IPS DF 19.7 (cell line): ENCODE data around the gene ARIH1.

Experiments used
- DNase-seq: peaks from one replicate; pipeline ENCODE4 v3.0.0-alpha.2; 2013; ENCODE audit warnings: low read depth, low spot score

ARIH1 gene

DNA sequence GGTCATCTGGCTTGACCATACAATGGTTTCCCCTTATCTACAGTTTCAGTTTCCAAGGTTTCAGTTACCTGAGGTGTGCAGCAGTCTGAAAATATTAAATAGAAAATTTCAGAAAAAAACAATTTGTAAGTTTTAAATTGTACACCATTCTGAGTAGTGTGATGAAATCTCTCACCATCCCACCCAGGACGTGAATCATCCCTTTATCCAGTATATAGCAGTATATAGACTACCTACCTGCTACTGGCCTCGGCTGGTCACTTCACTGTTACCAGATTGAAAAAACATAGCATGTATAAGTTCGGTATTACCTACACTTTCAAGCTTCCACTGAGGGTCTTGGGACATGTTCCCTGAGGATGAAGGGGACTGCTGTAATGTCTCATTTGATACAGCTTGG is 12.0 kb downstream of the ARIH1 start:
- DNase-seq: no peak

DNA sequence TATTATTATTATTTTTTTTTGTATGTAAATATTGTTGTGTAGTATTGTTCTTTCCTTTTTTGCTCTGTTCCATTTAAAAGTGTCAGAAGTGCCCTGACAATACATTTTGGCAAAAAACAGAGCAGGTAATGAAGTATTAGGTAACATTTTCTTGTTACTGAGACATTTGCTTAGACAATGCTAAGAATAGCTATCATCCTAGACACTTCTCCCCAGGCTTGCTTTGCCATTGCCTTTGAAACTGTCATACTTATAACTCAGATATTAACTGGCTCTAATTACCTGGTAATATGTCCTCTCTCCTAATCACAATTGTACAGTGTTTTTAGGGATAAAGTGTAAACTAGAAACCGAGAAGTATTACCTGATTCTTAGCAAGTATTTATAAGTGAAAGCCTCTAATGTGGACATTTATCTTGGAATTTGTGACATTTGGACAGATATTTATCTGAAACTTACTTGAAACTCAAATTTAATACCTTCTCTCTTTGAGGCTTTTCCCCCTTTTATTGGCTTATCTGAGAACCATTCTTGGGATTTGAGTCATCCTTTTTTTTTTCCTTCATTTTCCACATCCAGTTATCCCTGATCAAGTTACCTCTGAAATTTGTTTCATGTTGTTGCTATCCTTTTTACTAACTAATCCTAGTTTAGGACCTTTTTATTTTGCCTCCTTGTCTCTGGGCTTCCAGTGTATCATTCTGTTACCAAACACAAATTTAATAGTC is 13.1 kb downstream of the ARIH1 start:
- DNase-seq: no peak

DNA sequence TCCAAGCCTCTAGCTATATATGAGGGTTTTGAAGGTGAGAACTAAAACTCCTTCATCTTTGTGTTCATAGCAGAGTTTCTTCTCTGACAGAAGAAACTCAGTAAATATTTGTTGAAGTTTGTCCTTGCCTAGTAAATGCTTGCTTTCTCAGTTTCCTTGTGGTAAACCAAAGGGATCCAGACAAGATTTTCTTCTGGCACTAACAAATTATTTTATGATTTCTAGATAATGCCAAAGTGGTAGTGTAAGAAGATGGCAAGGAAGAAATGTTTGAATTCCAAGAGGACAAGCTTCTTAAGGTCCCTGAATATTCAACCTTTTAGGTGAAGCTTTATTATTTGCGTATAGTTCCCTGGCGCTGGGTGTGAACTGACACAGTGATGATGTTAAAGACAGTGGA is 14.4 kb downstream of the ARIH1 start:
- no peak for DNase-seq

DNA sequence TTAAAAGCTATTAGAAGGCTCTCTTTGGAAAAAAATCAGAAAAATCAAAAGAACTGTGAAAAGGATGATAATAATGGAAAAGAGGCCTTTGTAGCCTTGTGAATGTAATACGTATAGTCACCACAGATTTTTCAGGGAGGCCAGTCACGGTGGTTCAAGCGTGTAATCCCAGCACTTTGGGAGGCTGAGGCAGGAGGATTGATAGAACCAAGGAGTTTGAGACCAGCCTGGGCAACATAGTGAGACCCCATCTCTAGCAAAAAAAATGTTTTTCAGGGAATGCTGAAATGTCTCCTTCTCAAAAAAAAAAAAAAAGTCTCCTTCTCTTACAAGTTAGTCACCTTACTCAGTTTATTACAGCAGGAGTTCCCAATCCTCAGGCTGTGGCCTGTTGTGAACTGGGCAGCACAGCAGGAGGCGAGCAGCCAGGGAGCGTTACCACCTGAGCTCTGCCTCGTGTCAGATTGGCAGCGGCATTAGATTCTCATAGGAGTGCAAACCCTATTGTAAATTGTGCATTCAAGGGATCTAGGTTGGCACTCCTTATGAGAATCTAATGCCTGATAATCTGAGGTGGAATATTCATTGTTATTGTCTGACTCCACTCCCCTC is 15.9 kb downstream of the ARIH1 start:
- no peak for DNase-seq

DNA sequence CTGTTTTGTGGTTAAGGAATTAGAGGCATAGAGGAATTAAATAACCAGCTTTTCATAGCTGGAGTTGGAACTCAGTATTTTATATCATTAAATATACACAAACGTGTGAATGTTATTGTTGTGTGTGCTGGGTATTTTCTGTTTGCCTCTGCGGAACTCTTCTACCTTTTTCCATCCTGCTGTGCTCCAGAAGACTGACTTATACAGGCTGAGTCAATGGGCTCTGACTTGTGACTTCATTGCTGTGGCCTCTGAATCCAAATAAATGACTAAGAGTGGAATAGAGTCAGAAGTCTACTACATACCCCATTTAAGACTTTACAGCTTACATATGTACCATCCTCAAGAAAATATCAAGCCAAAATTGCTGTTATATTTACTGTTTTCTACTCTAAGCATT is 17.6 kb downstream of the ARIH1 start:
- no peak for DNase-seq

DNA sequence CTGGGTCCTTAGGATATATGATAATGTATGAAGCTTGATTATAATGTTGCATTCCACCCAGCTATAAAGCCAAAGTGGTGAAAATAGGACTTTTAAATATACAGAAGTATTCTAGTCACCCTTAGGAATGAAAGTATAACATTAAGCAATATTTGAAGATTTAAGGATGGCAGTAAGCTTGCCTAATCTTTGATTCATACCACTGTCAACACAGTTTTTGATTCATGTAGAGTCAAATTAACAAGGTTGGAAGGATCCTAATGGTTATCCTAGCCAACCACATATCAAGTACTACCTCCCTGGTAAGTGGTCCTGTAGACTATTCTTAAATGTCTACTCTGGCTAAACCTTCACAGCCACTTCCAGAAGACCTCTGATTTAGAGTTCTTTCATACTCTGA is 18.6 kb downstream of the ARIH1 start:
- DNase-seq: no peak

DNA sequence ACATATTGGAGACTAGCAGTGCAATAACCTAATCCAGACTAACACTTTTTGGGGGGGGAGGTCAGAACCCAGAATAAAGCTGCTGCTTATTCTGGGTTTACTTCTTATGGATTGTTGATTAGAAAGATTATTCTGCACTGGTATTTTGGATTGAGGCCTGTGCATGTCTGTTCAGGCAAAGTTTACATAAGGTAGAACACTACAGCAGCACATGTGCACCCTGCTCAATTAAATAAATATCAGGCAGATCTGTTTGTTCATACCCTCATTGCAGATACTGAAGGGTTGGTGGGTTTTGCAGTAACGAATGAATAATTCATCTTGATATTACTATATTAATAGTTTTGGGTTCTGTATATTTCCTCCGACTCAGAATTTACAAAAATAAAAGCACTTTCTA is 19.1 kb downstream of the ARIH1 start:
- DNase-seq: no peak

DNA sequence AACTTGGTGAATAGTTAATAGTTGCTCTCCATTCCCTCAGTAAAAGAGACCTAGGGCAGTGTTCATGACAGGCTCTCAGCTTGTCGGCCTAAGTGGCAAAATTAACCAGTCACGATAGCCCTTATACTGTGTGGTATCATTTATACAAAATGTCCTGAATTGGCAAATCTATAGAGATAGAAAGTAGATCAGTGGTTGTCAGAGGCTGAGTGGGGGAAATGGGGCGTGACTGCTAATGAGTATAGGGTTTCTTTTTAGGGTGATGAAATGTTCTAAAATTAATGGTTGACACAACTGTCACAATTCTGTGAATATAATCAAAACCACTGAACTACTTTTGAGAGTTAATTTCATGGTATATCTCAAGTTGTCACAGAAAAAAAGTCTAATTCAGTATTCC is 20.9 kb downstream of the ARIH1 start:
- DNase-seq: no peak

DNA sequence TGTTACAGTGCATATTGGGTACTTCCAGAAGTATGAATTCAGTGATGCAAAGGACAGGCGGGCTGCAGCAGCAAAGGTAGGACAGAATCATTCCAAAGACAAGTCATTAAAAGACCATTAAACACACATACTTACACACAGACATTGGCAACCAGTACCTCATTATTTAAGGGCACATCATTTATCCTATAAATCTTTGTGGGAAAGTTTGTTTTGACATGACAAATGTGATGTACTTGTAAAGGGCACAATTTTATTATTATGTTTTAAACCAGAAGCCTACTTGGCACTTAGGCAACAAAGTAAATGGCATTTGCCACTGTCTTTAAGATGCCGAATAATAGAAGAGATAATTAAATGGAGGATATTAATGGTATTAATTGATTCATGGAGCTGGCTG is 22.7 kb downstream of the ARIH1 start:
- DNase-seq: no peak

DNA sequence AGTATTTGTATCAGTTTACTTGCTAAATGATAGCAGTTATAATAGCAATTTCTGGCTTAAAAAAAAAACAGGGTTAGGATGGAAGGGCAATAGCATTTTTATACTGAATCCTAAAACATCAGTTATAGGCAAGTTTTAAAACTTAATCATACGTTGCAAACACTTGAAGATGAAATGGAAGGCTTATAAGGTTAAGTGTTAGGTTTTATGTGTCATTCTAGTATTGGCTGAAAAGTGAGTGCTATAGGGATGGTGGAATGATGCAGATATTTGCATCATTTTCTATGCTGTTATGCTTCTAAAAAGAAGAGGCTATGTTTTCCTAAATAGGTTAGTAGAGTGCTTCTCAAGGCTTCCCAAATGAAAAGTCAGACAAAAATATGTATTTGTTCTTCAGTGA is 23.3 kb downstream of the ARIH1 start:
- DNase-seq: no peak

DNA sequence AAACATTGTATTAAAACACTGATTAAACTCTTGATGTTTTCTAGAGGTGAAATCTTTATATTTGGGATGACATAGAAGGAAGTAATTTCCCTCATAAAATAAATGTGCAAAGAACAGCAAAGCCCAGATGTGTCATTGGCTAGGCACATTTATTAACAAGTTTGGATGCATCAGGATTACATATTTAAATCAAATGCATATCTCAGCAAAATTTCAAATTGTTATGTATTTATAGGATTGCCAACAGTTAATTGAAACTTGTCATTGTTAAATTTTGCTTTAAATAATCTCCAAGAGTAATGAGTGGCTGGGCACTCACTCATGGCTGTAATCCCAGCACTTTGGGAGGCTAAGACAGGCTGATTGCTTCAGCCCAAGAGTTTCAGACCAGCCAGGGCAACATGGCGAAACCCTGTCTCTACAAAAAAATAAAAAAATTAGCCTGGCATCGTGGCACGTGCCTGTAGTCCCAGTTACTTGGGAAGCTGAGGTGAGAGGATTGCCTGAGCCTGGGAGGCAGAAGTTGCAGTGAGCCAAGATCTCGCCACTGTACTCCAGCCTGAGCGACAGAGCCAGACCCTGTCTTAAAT is 28.2 kb downstream of the ARIH1 start:
- no peak for DNase-seq

DNA sequence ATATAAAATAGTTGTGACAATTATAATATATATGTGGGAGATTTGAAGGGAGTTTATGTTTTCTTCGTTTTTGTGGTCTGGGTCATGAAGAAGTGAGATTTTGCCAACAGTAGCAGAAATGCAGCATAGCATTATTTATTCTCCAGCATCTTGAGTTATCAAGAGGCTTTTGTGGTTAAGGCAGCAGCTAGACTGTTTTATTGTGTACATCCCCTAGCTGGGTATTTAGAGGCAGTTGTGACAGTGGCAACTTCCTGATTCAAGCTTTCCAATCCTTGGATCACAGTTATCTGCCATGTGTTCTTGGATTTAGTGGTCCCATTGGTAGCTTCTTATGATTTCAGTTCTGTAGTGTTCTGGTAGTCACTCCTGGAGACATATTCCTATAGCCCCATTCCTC is 29.0 kb downstream of the ARIH1 start:
- no peak for DNase-seq

DNA sequence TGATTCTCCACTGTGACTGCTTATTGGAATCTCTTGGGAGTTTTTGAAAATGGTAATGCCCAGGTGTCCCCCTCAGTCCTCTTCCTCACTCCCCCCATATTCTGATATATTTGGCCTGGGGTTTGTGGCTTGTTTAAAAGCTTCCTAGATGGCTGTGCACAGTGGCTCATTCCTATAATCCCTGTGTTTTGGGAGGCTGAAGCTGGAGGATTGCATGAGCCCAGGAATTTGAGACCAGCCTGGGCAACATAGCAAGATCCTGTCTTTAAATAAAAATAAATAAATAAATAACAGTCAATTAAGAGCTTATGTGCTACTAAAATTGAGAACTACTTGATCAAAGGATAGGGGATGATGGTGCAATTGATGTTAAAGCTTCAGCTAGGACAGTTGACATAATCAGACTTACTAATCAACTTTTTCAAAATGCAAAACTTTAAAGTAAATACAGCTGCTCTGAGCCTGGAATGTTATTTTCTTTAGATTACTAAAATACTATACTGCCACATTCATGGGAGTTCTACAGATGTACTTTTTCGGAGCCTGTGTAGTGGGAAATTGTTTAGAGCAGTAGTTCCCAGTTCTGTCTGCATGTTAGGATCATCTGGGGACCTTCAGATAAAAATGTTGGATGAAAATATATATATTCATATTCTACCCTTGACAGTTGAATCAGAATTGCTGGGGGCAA is 33.4 kb downstream of the ARIH1 start:
- DNase-seq: no peak

DNA sequence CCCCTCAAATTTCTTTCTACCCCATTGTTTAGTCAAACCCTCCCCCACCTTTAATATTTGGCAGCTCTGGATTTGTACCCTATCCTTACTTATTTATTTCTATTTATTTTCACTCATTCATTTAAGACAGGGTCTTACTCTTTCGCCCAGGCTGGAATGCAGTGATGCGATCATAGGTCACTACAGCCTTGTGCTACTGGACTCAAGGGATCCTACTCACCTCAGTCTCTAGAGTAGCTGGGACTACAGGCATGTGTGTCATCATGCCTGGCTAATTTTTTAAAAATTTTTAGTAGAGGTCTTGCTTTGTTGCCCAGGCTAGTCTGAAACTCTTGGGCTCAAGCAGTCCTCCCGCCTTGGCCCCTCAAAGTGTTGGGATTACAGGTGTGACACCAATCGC is 35.4 kb downstream of the ARIH1 start:
- DNase-seq: no peak

DNA sequence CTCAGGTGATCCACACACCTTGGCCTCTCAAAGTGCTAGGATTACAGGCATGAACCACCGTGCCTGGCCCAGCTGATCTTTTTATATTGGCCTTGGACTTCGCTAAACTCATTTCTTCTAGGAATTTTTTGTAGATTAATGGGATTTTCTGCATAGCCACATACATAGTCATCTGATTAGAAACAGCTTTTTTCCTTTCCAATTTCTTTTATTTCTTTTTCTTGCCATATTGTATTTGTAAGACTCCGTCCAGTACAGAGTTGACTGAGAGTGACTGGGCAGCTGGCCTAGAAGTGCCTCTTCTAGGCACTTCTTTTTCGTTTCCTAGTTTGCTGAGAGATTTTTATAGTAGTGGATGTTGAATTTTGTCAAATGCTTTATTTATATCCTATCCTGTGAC is 37.4 kb downstream of the ARIH1 start:
- no peak for DNase-seq

DNA sequence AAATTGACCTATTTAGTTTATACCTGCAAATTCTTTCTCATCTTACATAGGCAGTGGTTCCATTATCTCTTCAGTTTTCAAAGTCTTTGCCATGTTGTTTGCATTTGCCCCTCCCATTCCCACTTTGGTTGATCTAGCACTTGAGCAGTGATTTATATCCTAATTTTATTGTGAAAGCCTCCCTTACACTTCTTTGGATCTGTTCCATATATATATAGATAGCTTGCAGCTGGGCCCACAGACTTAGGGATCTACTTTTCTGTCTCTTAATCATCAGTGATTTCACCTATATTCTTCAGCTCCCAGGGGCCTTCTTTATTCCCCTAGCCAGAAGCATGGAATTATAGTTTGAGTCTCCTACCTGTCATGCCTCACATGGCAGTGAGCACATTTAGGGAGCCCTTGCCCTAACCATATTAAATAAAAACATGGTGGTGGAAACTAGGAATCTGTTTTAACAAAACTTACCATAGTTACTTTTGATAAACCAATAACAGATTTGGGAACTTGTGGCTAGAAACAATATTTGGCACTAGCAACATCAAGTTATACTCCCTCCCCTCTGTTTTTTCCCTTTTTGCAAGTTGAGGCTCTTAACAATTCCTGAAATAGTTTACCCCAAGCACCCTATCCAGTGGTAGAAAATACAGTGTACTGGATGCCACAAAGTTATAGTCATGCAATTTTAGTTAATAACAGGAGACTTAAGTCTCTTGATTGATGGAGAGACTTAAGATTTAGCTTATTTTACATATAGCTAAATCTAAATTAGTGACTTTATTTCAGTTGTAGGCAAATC is 41.7 kb downstream of the ARIH1 start:
- DNase-seq: no peak

DNA sequence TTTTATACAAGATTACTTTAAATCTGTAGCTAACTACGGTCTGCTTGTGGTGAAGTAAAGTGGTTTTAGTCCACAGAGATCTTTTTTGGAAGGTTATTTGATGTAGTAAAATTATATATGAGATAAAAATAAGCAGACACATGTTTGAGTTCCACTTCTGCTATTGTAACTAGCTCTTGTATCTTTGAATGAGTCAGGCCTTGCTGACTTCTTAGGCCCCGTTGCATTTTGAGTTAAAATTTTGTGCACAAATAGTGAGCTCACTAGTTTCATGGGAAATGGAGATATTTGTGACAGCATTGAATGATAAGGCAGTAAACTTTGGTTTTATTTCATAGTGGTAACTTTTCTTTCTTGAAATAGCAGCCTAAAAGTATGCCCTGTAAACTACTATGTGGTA is 42.6 kb downstream of the ARIH1 start:
- no peak for DNase-seq

DNA sequence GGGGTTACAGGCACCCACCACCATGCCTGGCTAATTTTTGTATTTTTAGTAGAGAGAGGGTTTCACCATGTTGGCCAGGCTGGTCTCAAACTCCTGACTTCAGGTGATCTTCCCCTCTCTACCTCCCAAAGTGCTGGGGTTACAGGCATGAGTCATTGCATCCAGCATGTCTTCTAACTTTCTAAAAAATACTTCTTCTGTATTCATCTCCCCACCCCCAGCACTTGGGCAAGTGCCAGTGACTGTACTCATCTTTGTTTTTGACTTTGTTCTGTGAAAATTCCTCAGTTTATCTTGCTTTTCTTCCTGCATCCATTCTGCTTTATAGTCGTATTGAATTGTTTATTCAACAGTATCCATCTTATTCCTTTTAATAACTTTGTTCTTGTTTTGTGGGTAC is 47.6 kb downstream of the ARIH1 start:
- no peak for DNase-seq

DNA sequence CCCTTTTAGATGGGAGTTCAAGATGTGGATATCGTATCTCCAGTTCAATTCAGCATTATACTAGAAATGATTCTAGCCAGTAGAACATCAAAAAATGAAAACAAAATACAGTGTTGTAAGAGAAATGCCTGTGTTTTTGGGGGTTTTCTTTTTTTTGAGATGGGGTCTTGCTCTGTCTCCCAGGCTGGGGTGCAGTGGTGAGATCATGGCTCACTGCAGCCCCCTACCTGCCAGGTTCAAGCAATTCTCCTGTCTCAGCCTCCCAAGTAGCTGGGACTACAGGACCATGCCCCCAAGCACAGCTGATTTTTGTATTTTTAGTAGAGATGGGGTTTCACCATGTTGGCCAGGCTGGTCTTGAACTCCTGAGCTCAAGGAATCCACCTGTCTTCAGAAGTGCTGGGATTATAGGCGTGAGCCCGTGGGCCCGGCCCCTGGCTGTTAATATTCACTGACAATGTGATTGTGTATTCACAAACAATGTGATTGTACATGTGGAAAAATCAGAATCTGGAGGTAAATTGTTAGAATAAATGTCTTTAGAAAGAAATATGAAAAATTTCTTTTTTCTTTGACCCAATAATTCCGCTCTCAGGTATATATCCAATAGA is 59.0 kb downstream of the ARIH1 start:
- DNase-seq: no peak

DNA sequence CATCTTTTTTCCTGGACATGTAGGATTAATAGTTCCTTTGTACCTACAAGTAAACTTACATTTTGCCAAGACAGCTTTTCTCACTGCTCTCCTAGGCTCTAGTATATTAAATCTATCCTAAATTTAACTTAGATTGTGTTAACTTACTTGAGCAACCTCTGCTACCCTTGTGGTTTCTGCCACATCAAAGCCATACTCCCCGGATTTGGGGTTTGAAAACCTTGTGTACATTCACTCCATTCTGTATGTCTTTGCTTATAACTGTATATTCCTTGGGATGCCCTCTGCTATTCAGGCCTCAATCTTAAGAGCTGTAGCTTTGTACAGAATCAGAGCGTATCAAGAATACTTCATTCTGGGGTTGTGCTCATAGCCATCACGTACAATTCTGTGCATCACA is 60.4 kb downstream of the ARIH1 start:
- no peak for DNase-seq

DNA sequence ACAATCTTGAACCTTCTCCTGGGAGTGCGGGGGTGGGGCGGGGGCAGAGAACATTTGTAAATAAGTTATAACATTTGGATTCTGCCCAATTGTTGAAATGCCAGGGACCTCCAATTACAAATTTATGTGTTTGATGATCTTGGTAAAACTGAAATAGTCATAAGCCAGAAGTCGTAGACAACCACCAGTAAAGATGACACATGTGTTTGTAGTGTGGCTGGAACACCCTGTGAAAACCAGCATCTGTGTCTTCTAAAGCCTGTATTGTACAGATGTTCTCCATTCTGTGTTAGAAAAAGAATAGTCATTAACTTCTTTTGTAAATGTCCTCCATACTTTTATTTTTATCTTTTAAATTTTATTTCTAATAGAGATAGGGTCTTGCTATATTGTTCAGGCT is 61.8 kb downstream of the ARIH1 start:
- DNase-seq: no peak

DNA sequence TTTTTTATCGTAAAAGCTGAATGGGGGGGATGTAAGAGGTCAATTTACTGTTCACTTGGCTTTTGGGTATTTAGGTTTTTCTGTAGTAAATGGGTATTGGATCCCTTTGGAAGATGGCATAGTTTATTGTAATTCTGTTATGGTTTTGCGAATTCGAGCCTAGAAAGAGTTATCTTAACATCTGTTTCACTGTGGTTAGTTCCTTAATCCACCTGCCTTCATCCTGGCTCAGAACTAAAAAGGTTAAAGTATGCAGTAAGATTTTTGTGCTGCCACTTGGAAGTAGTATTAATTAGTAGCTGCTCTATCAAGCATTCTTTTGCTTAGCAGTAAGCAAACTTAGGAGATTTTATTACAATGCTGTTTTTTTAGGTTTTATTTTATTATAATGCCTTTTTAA is 62.4 kb downstream of the ARIH1 start:
- DNase-seq: no peak
